AG04450 (cell line): ENCODE measurements around the gene WDR1. TPM values are rescaled to one million over a fixed set of nuclear protein-coding genes. Genes with fewer than 3 reads are reported as not detected.

Experiments
- CTCF ChIA-PET: fragments of 300-600, 350-600 bp; formaldehyde crosslinking; extraction: SDS; loops from one replicate; lab custom pipeline; 2022; ENCODE audit warnings: antibody characterized with exemption, inconsistent platforms; lab: Charles Lee
- POLR2A ChIA-PET: fragments of 350-600 bp; formaldehyde crosslinking; extraction: SDS; loops from one replicate; lab custom pipeline; 2021; ENCODE audit warnings: antibody characterized with exemption, inconsistent platforms; lab: Yijun Ruan, JAX
- DNase-seq: peaks from one replicate; pipeline ENCODE4 v3.0.0-alpha.2; 2011; ENCODE audit warnings: low read depth, low spot score
- H3K27ac ChIP-seq: one replicate; pipeline ENCODE4 v1.5.1; 2012; ENCODE audit warnings: low read depth, low read length, control low read depth
- H3K27me3 ChIP-seq: one replicate; pipeline ENCODE4 v1.6.0; 2012; ENCODE audit warnings: low read length; ENCODE audit not compliant: control insufficient read depth, insufficient read depth
- H3K4me3 ChIP-seq: 2 replicates; pipeline ENCODE4 v1.5.1; 2011; ENCODE audit warnings: mild to moderate bottlenecking, low read depth, low read length, control low read depth
- H3K9me3 ChIP-seq: 2 replicates; pipeline ENCODE4 v1.5.1; 2012; ENCODE audit warnings: low read length; ENCODE audit not compliant: control insufficient read depth, insufficient read depth
- polyA plus RNA-seq: library from polyadenylated mRNA; depleted of rRNA; stranded (reverse); fragments of >200 nt; gene quantifications from 2 replicates; pipeline ENCODE4 v1.2.3, GENCODE V29; 2011
- TF ChIP-seq, protein P1 (sequence below): IDR thresholded peaks from 2 replicates; pipeline ENCODE4 v1.5.1; 2011; ENCODE audit warnings: low read depth, low read length, control low read depth, inconsistent platforms

WDR1 gene
- polyA plus RNA-seq, 1 experiment, result 735 TPM

DNA sequence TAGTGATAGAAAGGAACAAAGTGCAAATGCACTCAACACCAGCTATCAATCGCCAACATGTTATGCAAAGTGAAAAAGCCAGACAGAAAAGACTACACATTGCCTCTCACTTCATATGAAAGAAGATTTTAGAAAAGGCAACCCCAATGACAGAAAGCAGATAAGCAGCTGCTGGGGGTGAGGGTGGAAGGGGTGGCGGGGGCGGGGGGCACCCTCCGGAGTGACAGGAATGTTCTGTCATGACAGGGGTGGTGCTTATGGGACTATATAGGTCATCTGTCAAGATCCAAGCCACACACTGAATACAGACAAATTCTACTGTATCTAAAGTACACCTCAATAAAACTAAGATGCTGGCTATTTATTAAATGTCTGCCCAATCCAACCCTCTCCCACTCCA is 10.7 kb downstream of the WDR1 start:
- ChIA-PET CTCF (no interaction called here), POLR2A (interaction anchor here (1.3 to 6.6 kb wide), 6 partner anchors 9 to 45 kb away, joined by 4 to 63 read pairs (median 8); partner anchors contain the start of gene WDR1)
- no peaks in the 10 kb centered on the region for H3K27me3 ChIP-seq
- peak overlapping the region; percentile 48 for H3K4me3 ChIP-seq
- no peak for DNase-seq
- H3K9me3 ChIP-seq, result no peaks in the 10 kb centered on the region; the same call in 1 of the 2 replicates
- TF ChIP-seq, protein P1, sequence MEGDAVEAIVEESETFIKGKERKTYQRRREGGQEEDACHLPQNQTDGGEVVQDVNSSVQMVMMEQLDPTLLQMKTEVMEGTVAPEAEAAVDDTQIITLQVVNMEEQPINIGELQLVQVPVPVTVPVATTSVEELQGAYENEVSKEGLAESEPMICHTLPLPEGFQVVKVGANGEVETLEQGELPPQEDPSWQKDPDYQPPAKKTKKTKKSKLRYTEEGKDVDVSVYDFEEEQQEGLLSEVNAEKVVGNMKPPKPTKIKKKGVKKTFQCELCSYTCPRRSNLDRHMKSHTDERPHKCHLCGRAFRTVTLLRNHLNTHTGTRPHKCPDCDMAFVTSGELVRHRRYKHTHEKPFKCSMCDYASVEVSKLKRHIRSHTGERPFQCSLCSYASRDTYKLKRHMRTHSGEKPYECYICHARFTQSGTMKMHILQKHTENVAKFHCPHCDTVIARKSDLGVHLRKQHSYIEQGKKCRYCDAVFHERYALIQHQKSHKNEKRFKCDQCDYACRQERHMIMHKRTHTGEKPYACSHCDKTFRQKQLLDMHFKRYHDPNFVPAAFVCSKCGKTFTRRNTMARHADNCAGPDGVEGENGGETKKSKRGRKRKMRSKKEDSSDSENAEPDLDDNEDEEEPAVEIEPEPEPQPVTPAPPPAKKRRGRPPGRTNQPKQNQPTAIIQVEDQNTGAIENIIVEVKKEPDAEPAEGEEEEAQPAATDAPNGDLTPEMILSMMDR, result no peak
- peak overlapping the region; percentile 96 for H3K27ac ChIP-seq

DNA sequence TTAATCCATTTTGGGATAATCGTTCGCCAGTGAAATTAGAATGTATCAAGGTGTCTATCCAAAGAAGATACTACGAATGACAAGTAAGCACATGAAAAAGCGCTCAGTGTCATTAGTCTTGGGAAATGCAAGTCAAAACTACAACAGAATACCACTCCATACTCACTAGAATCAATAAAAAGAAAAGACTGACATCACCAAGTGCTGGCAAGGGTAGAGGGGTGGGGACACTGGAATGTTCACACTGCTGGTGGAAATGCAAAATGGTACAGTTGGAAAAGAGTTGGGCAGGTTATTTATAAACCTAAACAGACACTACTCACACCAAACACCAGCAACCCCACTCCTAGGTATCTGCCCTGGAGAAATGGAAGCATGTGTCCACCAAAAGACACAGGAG is 11.2 kb downstream of the WDR1 start:
- Histone ChIP-seq H3K27ac (peak overlapping the region; percentile 47), H3K4me3 (peak overlapping the region; percentile 7; the same call in 1 of the 2 replicates), H3K27me3 (no peaks in the 10 kb centered on the region), H3K9me3 (no peaks in the 10 kb centered on the region; the same call in 1 of the 2 replicates)
- no peak for DNase-seq
- TF ChIP-seq, protein P1, result no peak
- ChIA-PET POLR2A (interaction anchor here (0.6 to 6.6 kb wide), 3 partner anchors 10 to 1641 kb away, joined by 4 to 63 read pairs (median 7); partner anchors contain the start of gene WDR1), CTCF (no interaction called here)

DNA sequence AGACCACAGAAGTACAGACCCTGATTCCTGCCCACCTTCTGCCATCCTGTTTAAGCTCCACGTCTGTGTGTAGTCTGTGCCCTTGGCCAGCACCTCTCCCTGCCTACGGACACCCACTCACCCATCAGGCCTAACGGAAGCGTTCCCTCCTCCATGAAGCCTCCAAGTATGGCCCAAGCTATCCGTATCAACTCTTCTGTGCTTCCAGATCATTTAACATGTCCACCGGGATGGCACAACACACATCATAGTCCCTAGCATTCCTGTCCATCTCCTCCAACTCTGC is 11.7 kb downstream of the WDR1 start:
- POLR2A ChIA-PET, result interaction anchor here (0.6 to 6.6 kb wide), 3 partner anchors 9 to 1642 kb away, joined by 4 to 63 read pairs (median 7); partner anchors contain the start of gene WDR1
- Histone ChIP-seq H3K27ac (no peak overlapping the region), H3K9me3 (no peaks in the 10 kb centered on the region; the same call in 1 of the 2 replicates), H3K4me3 (peak overlapping the region; percentile 22; the same call in 1 of the 2 replicates), H3K27me3 (no peaks in the 10 kb centered on the region)
- TF ChIP-seq, protein P1, result no peak
- CTCF ChIA-PET, result no interaction called here
- no peak for DNase-seq

DNA sequence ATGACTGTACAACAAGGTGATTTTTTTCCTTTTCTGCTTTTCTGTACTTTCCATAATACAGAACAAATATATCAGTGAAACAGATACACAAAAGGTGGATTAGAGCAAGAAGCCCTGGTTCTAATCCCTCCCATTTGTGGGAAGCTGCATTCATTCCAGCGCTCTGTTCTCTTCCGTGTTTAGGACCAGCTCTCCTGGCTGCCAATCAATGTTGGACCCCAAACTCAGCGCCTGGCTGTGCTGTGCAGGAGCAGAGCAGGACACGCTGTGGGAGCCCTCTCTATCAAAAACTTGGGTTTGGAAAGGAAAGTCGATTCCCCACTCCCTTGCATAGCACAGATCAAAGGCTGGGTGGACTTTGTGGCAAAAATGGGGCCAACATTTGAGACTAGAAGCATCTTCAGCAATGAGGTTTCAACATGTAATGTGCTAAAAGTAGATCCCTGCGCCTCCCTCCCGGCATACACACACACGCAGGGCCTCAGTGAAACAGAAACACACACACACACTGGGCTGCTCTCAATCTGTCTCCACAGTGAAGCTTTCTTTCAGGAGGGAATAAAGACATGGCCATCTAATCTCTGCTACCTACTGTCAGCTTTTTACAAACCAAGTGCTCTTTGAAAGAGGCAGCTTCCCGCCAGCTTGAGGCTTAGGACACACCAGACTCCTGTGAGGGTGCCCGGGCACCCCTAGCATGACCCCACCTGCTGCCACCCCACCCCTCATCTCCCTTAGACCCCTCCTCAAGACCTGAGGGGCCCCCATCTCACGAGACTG is 12.2 kb downstream of the WDR1 start:
- peak overlapping the region; percentile 21 for H3K27ac ChIP-seq

More for the DNA sequence above, 12.2 kb downstream of the WDR1 start:
- H3K9me3 ChIP-seq, result no peaks in the 10 kb centered on the region; the same call in 1 of the 2 replicates
- TF ChIP-seq, protein P1, result no peak
- DNase-seq, result no peak
- H3K27me3 ChIP-seq, result no peaks in the 10 kb centered on the region
- CTCF ChIA-PET, result no interaction called here
- no peak overlapping the region for H3K4me3 ChIP-seq
- POLR2A ChIA-PET, result interaction anchor here (0.6 to 6.6 kb wide), 3 partner anchors 9 to 1642 kb away, joined by 4 to 63 read pairs (median 7); partner anchors contain the start of gene WDR1
